GM20000 (cell line): ENCODE measurements around the gene PKD2.
"Not testable (repeated sequence)": the region's sequence is repeated elsewhere in the genome, so short reads cannot be mapped to it uniquely, and the experiment has no call there.

Experiments
- DNase-seq: peaks from one replicate; pipeline ENCODE4 v3.0.0; 2012; ENCODE audit warnings: low spot score
- TF ChIP-seq, protein P1 (sequence below): IDR thresholded peaks from 2 replicates; pipeline ENCODE4 v1.5.1; 2012; ENCODE audit warnings: mild to moderate bottlenecking, control low read depth; ENCODE audit errors: extremely low read depth, missing control alignments

Gene PKD2

DNA sequence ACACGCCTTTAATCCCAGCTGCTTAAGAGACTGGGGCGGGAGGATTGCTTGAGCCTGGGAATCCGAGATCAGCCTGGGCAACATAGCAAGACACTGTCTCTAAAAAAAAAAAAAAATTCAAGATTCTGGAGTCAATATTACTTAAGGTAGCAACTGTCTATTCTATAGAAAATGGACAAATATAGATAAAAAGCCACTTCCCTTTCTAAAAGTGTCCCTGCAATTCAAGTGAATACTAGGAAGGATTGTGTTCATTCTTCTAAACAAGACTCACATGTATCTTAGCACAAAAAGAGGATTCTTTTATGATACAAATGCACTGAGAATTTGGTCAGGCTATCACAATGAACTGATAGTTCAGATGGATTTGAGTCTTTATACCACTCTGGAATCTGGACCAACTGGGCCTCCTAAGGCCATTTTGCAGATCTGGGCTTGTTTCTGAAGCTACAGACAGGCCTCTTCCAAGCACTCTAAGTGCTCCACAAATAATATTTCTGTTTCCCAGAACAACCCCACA, 7.0 kb downstream of the PKD2 start:
- TF ChIP-seq, protein P1, sequence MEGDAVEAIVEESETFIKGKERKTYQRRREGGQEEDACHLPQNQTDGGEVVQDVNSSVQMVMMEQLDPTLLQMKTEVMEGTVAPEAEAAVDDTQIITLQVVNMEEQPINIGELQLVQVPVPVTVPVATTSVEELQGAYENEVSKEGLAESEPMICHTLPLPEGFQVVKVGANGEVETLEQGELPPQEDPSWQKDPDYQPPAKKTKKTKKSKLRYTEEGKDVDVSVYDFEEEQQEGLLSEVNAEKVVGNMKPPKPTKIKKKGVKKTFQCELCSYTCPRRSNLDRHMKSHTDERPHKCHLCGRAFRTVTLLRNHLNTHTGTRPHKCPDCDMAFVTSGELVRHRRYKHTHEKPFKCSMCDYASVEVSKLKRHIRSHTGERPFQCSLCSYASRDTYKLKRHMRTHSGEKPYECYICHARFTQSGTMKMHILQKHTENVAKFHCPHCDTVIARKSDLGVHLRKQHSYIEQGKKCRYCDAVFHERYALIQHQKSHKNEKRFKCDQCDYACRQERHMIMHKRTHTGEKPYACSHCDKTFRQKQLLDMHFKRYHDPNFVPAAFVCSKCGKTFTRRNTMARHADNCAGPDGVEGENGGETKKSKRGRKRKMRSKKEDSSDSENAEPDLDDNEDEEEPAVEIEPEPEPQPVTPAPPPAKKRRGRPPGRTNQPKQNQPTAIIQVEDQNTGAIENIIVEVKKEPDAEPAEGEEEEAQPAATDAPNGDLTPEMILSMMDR, result no peak
- no peak for DNase-seq

DNA sequence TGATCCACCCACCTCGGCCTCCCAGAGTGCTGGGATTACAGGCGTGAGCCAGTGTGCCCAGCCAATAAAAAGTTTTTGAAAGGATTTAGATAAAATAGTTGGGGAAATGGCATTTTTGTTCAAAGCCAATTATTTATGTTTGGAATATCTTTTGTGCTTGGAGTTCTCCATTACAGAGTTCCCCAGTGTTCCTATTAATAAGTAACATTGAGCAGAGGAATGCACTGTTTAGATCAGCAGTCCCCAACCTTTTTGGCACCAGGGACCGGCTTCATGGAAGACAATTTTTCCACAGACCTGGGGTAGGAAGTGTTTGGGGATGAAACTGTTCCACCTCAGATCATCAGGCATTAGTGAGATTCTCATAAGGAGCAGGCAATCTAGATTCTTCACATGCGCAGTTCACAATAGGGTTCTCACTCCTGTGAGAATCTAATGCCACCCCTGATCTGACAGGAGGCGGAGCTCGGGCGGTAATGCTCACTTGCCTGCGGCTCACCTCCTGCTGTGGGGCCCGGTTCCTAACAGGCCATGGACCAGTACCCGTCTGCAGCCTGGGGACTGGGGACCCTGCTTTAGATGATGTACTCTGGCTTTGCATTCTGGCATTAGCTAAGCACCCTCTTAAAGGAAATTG, 8.3 kb downstream of the PKD2 start:
- no peak for DNase-seq
- TF ChIP-seq, protein P1, result no peak

DNA sequence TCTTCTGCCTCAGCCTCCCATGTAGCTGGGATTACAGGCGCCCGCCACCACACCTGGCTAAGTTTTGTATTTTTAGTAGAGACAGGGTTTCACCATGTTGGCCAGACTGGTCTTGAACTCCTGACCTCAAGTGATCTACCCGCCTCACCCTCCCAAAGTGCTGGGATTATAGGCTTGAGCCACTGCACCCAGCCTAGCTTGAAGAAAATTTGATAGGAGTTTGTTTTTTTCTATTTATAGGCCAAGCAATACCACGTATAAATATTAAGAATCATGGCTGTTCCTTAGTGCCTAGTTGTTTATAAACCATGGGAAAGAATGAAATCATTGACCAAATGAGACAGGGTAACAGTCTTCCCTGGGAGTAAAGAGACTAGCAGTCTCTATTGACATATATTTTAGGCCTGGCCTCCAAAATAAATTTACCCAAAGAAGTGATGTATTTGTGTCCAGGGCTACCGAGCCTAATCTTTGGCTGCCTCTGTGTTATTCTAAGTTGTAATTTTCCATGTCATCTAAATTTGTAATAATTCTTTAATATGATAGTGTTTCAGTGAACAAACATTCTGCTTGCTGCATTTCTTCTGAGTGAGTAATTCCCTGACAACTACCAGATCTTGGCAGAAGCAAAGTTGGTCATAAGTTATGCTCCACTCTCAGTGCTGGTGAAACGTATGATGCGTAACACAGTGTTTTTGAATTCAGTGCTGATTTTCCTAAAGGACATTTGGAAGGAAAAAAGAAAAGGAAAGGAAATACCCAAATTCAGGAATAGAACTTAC, 10.3 kb downstream of the PKD2 start:
- DNase-seq, result no peak
- TF ChIP-seq, protein P1, result no peak

DNA sequence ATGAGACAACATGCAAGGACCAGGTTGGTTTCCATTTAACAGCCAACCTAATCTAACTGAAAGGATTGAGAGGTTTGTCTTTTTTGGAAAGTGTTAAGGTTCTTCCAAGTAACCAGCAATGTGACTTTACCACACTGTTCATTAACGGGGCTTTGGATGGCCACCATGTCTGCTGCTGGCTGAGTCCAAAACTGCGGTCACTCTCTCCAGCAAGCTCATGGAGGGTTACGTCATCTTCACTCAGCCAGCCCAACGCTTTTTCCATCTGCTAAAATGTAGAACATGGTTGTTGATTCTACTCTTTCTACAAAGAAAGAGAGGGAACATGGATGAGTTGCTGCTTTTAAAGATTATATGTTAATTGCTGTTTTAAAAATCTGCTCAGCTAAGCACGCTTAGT, 11.0 kb downstream of the PKD2 start:
- DNase-seq, result no peak

GRCh38 chr4:88021824-88022223, 14.4 kb downstream of the PKD2 start:
- TF ChIP-seq, protein P1, result no peak
- DNase-seq, result no peak

More for the DNA sequence above, 11.0 kb downstream of the PKD2 start:
- TF ChIP-seq, protein P1, result no peak

GRCh38 chr4:88022289-88022688, 14.9 kb downstream of the PKD2 start:
- TF ChIP-seq, protein P1, result no peak
- DNase-seq, result no peak

GRCh38 chr4:88025868-88026661, 18.6 kb downstream of the PKD2 start:
- DNase-seq, result not testable (repeated sequence)
